K562 (cell line): ENCODE results near the gene MAGED1. TPM values are rescaled to one million over a fixed set of nuclear protein-coding genes. Genes with fewer than 3 reads are reported as not detected.

Experiments used
- ATAC-seq: fragments of 200-7000 bp; cut with Tn5 transposase; 3 replicates; pipeline ENCODE4 v1.9.1; 2020; ENCODE audit warnings: moderate library complexity
- BruUV-seq: library from RNA; stranded (reverse); fragments of 400-500 nt; replicated peaks from 2 replicates; lab custom pipeline; 2021; lab: Mats Ljungman, UMichigan
- CTCF ChIA-PET: fragments of 300-600 bp; formaldehyde crosslinking; extraction: SDS; loops from one replicate; lab custom pipeline; 2021; ENCODE audit warnings: low intra/inter-chr PET ratio; lab: Yijun Ruan, JAX
- POLR2A ChIA-PET: fragments of 300-600, 350-650 bp; sonication (Branson Sonifier 250); formaldehyde crosslinking; extraction: SDS; loops from one replicate; lab custom pipeline; 2021; ENCODE audit warnings: antibody characterized with exemption, inconsistent platforms; lab: Yijun Ruan, JAX
- DNase-seq, 4 experiments: peaks; one replicate each; pipeline versions ENCODE4 v3.0.0 to v3.0.0-alpha.2; 2011 to 2018; ENCODE audit warnings: low spot score in 3 of 4, mixed read lengths in 3 of 4; ENCODE audit errors: extremely low read depth in 1 of 4
- FAIRE-seq: peaks from 2 replicates; lab custom pipeline; 2011; peaks lifted over from hg19 to GRCh38; lab: Jason Lieb, UNC
- H2AFZ ChIP-seq: 2 replicates; pipeline ENCODE4 v1.6.0; 2011; ENCODE audit warnings: low read depth, low read length, control low read depth, inconsistent platforms
- H3K27ac ChIP-seq: fragments of 200-600 bp; 3 replicates; pipeline ENCODE4 v1.8.0; 2011; ENCODE audit warnings: low read depth, mild to moderate bottlenecking, control low read depth, inconsistent platforms, low read length, moderate library complexity, mixed read lengths; ENCODE audit errors: extremely low read depth
- H3K27me3 ChIP-seq, 2 experiments: fragments of 300-600 bp in 1 of 2; 2 replicates in 1 of 2; 3 replicates in 1 of 2; pipeline versions ENCODE4 v1.6.0 to v1.8.0; 2011; ENCODE audit warnings: inconsistent platforms in 2 of 2, low read length in 2 of 2, mild to moderate bottlenecking in 1 of 2, mixed read lengths in 1 of 2, moderate library complexity in 1 of 2; ENCODE audit not compliant: control insufficient read depth in 2 of 2, insufficient read depth in 2 of 2
- H3K36me3 ChIP-seq: fragments of 300-600 bp; 3 replicates; pipeline ENCODE4 v1.8.0; 2011; ENCODE audit warnings: mild to moderate bottlenecking, low read length, inconsistent platforms; ENCODE audit not compliant: control insufficient read depth, insufficient read depth
- H3K4me1 ChIP-seq, 2 experiments: fragments of 200-600 bp in 1 of 2; replicated peaks in 1 of 2; 2 replicates in 1 of 2; 3 replicates in 1 of 2; pipeline versions ENCODE4 v1.5.1 to v1.8.0; 2011; ENCODE audit warnings: inconsistent platforms in 2 of 2, low read length in 2 of 2, mild to moderate bottlenecking in 1 of 2, mixed read lengths in 1 of 2, moderate library complexity in 1 of 2; ENCODE audit not compliant: control insufficient read depth in 2 of 2, insufficient read depth in 2 of 2
- H3K4me2 ChIP-seq: 2 replicates; pipeline ENCODE4 v1.6.1; 2011; ENCODE audit warnings: low read length, control low read depth, inconsistent platforms, mixed read lengths; ENCODE audit not compliant: insufficient read depth
- H3K4me3 ChIP-seq: fragments of 200-600 bp; sonication (generic), shearing (Covaris generic); 2 replicates; pipeline ENCODE4 v1.5.1; 2016; ENCODE audit warnings: control low read depth, inconsistent platforms
- H3K79me2 ChIP-seq: fragments of 200-600 bp; 3 replicates; pipeline ENCODE4 v1.8.0; 2011; ENCODE audit warnings: low read length, inconsistent platforms; ENCODE audit not compliant: control insufficient read depth, insufficient read depth
- H3K9ac ChIP-seq, 2 experiments: 2 replicates each; pipeline versions ENCODE4 v1.6.0 to v1.6.1; 2011; ENCODE audit warnings: low read depth in 2 of 2, low read length in 2 of 2, control low read depth in 1 of 2, inconsistent platforms in 1 of 2, mild to moderate bottlenecking in 1 of 2, mixed read lengths in 1 of 2; ENCODE audit not compliant: insufficient read depth in 1 of 2
- H3K9me1 ChIP-seq: one replicate; pipeline ENCODE4 v1.6.0; 2011; ENCODE audit warnings: inconsistent platforms, mild to moderate bottlenecking, low read length, moderate library complexity; ENCODE audit not compliant: control insufficient read depth, insufficient read depth
- H3K9me3 ChIP-seq: replicated peaks from 2 replicates; pipeline ENCODE4 v1.5.1; 2011; ENCODE audit warnings: low read depth, low read length, inconsistent platforms; ENCODE audit not compliant: control insufficient read depth, insufficient read depth
- H4K20me1 ChIP-seq: replicated peaks from 2 replicates; pipeline ENCODE4 v1.6.1; 2011; ENCODE audit warnings: low read length, inconsistent platforms, mixed read lengths; ENCODE audit not compliant: control insufficient read depth, insufficient read depth
- CTCF ChIP-seq, 3 experiments: IDR thresholded peaks in 2 of 3; conservative IDR thresholded peaks in 1 of 3; 2 replicates each; pipeline ENCODE4 v1.5.1; 2011 to 2012; ENCODE audit warnings: low read length in 3 of 3, mild to moderate bottlenecking in 3 of 3, control low read depth in 2 of 3, improper control_type of control experiment in 1 of 3, inconsistent platforms in 1 of 3, low read depth in 1 of 3, mixed read lengths in 1 of 3, moderate library complexity in 1 of 3; ENCODE audit not compliant: insufficient read depth in 2 of 3
- E2F1 ChIP-seq: sonication (generic); formaldehyde crosslinking; IDR thresholded peaks from 2 replicates; pipeline ENCODE4 v1.8.1; 2023; ENCODE audit warnings: mild to moderate bottlenecking, missing genetic modification reagents, moderate library complexity
- ETS1 ChIP-seq: conservative IDR thresholded peaks from 2 replicates; pipeline ENCODE4 v1.6.1; 2011; ENCODE audit warnings: low read depth, mild to moderate bottlenecking, low read length; ENCODE audit not compliant: control insufficient read depth
- FOXO4 ChIP-seq: fragments of 450-650 bp; formaldehyde crosslinking; IDR thresholded peaks from 2 replicates; pipeline ENCODE4 v1.4.0; 2020; ENCODE audit warnings: mild to moderate bottlenecking, moderate library complexity
- HOXB6 ChIP-seq: fragments of 250-450 bp; sonication (Bioruptor Pico); IDR thresholded peaks from 2 replicates; pipeline ENCODE4 v1.5.1; 2022; ENCODE audit warnings: mild to moderate bottlenecking, borderline replicate concordance
- MEF2A ChIP-seq: IDR thresholded peaks from 2 replicates; pipeline ENCODE4 v1.6.1; 2011; ENCODE audit warnings: low read depth, mild to moderate bottlenecking, low read length, moderate library complexity; ENCODE audit not compliant: control insufficient read depth
- MITF ChIP-seq: IDR thresholded peaks from 2 replicates; pipeline ENCODE4 v1.6.1; 2014; ENCODE audit warnings: antibody characterized with exemption
- NR1H2 ChIP-seq: sonication (generic); formaldehyde crosslinking; IDR thresholded peaks from 2 replicates; pipeline ENCODE4 v1.4.0; 2020; ENCODE audit warnings: mild to moderate bottlenecking, missing genetic modification reagents
- PHF20 ChIP-seq: fragments of 450-650 bp; IDR thresholded peaks from 2 replicates; pipeline ENCODE4 v1.6.1; 2018; ENCODE audit not compliant: partially characterized antibody
- TAF9B ChIP-seq: fragments of 450-650 bp; IDR thresholded peaks from 2 replicates; pipeline ENCODE4 v1.6.1; 2018; ENCODE audit warnings: mild to moderate bottlenecking; ENCODE audit not compliant: partially characterized antibody
- TSC22D4 ChIP-seq: fragments of 450-650 bp; IDR thresholded peaks from 2 replicates; pipeline ENCODE4 v1.6.1; 2016; ENCODE audit warnings: missing genetic modification characterization, missing biosample characterization, control low read depth
- ZNF354B ChIP-seq: fragments of 250-450 bp; sonication (Bioruptor Pico); IDR thresholded peaks from 2 replicates; pipeline ENCODE4 v1.4.0; 2020
- ZNF79 ChIP-seq: fragments of 250-450 bp; sonication (Bioruptor Pico); IDR thresholded peaks from 2 replicates; pipeline ENCODE4 v1.4.0; 2020; ENCODE audit warnings: low read depth, mild to moderate bottlenecking, moderate library complexity
- WGBS: fragments of 100-300 bp; shearing (Covaris generic); methylation state at CpG from one replicate; pipeline ENCODE4 v1.1.6; 2016; ENCODE audit warnings: low coverage, mixed read lengths; ENCODE audit not compliant: insufficient coverage; ENCODE audit errors: missing lambda C conversion rate; 5-methylcytosine and 5-hydroxymethylcytosine counted together
- in situ Hi-C: fragments of 300-500 bp; cut with MboI; formaldehyde crosslinking; loops from 4 replicates; pipeline ENCODE4 v1.15.0; 2018; ENCODE audit warnings: inconsistent platforms, mixed read lengths
- intact Hi-C: fragments of 100-400 bp; cut with micrococcal nuclease; formaldehyde crosslinking; loops from 2 replicates; pipeline ENCODE4 v1.14.2; 2022
- polyA plus RNA-seq, 8 experiments: library from polyadenylated mRNA; depleted of rRNA in 4 of 8; stranded (reverse) in 5 of 8; unstranded in 3 of 8; fragments of >200 nt; fragmentation: Nextera tagmentation in 2 of 8; fragmentation: Illumina TruSeq in 1 of 8; extraction: Ambion mirVana in 2 of 8; extraction: Trizol in 1 of 8; gene quantifications; 2 replicates each; pipeline versions ENCODE4 v1.2.1 to v1.2.3, GENCODE V29; 2011 to 2014; ENCODE audit warnings: inconsistent platforms in 1 of 8, missing spikeins in 1 of 8
- total RNA-seq, 7 experiments: library from RNA; depleted of rRNA in 6 of 7; stranded (reverse); fragments of >200 nt in 6 of 7; fragmentation: Illumina TruSeq in 2 of 7; extraction: Trizol in 2 of 7; gene quantifications; 2 replicates each; pipeline versions ENCODE4 v1.2.1 to v1.2.3, GENCODE V29; 2011 to 2021; ENCODE audit warnings: low replicate concordance in 1 of 7

MAGED1 gene
- total and polyA plus RNA-seq, 9 of the 15 experiments (the other 6 are each of a cell fraction or from before 2014, with no cell fraction given) = 5.7 to 41.2 (median 12.7) TPM

- TF ChIP-seq MEF2A (no peak), CTCF (IDR thresholded peaks at IDR 0.05 in 2 of 3, conservative IDR thresholded peaks at IDR 0.05 in 1 of 3; ENCODE audit: insufficient read depth in 2 of 3, low read depth in 1 of 3, low read length in 3 of 3) (no peak), MITF (no peak), TAF9B (no peak), HOXB6 (CRISPR knock-in tag) (no peak)
Observed at GRCh38 chrX:51853251-51853650, 40.2 kb upstream of the MAGED1 start (continued).

- 33% methylated on average over 7 of the region's 8 CpGs for WGBS
- H3K4me1 ChIP-seq = no peaks in the 10 kb centered on the region; a peak in 1 of 5 replicates
- no peak overlapping the region for H3K4me2 ChIP-seq
- in situ Hi-C loops = no loop called here
- DNase-seq (no peak), ATAC-seq (no peak), FAIRE-seq (no peak)
- BruUV-seq = no TSS peak
- H3K36me3 ChIP-seq = no peaks in the 10 kb centered on the region
- no peaks in the 10 kb centered on the region for H3K79me2 ChIP-seq
- CTCF ChIA-PET = no interaction called here
- H2AFZ ChIP-seq = no peak overlapping the region
- intact Hi-C loops = no loop called here
- no peaks in the 10 kb centered on the region for H3K9me3 ChIP-seq
- H4K20me1 ChIP-seq = no peaks in the 10 kb centered on the region
- H3K27me3 ChIP-seq = no peaks in the 10 kb centered on the region
- no peak overlapping the region for H3K27ac ChIP-seq
- POLR2A ChIA-PET = interaction anchor here (0.6 kb wide), 1 partner anchor 368 kb away, joined by 3 read pairs; no protein-coding TSS in a partner anchor
- H3K4me3 ChIP-seq = no peak overlapping the region
- no peak overlapping the region for H3K9ac ChIP-seq
- H3K9me1 ChIP-seq = no peaks in the 10 kb centered on the region
- TF ChIP-seq TSC22D4 (tag) (no peak), ZNF79 (CRISPR knock-in tag) (no peak), E2F1 (no peak), FOXO4 (CRISPR knock-in tag) (no peak), ETS1 (no peak), PHF20 (no peak), ZNF354B (no peak), NR1H2 (no peak)
Observed at GRCh38 chrX:51855698-51856097, 37.7 kb upstream of the MAGED1 start.
